Liver (tissue), 9 donors: ENCODE data around the gene ELP4. TPM values are rescaled to one million over a fixed set of nuclear protein-coding genes. Genes with fewer than 3 reads are reported as not detected.

Experiments used
- DNase-seq: peaks from one replicate; pipeline ENCODE4 v3.0.0-alpha.2; 2017; ENCODE audit warnings: low spot score
- H3K27ac ChIP-seq, 2 donors: one replicate each; pipeline ENCODE4 v1.7.0; 2013; ENCODE audit warnings: inconsistent platforms in 2 of 2, low read length in 2 of 2, control low read depth in 1 of 2, low read depth in 1 of 2, mild to moderate bottlenecking in 1 of 2
- H3K27me3 ChIP-seq, 4 donors: one replicate each; pipeline versions ENCODE4 v1.6.1 to v1.7.0; 2013; ENCODE audit warnings: low read length in 3 of 4, inconsistent platforms in 1 of 4, mild to moderate bottlenecking in 1 of 4, moderate library complexity in 1 of 4; ENCODE audit not compliant: control insufficient read depth in 4 of 4, insufficient read depth in 4 of 4
- H3K36me3 ChIP-seq, 4 donors: one replicate each; pipeline versions ENCODE4 v1.6.1 to v1.7.0; 2013; ENCODE audit warnings: low read length in 3 of 4, mild to moderate bottlenecking in 3 of 4, low read depth in 1 of 4, moderate library complexity in 1 of 4; ENCODE audit not compliant: control insufficient read depth in 4 of 4, insufficient read depth in 3 of 4
- H3K4me1 ChIP-seq, 4 donors: one replicate each; pipeline versions ENCODE4 v1.6.1 to v1.7.0; 2013; ENCODE audit warnings: low read length in 3 of 4, mild to moderate bottlenecking in 3 of 4, moderate library complexity in 1 of 4; ENCODE audit not compliant: control insufficient read depth in 4 of 4, insufficient read depth in 4 of 4
- H3K4me3 ChIP-seq, 3 donors: one replicate each; pipeline versions ENCODE4 v1.6.1 to v1.7.0; 2013; ENCODE audit warnings: low read length in 3 of 3, control low read depth in 1 of 3, low read depth in 1 of 3, mild to moderate bottlenecking in 1 of 3
- H3K9ac ChIP-seq, 2 donors: one replicate each; pipeline ENCODE4 v1.7.0; 2013; ENCODE audit warnings: low read length in 2 of 2, mild to moderate bottlenecking in 2 of 2, moderate library complexity in 2 of 2, control low read depth in 1 of 2, low read depth in 1 of 2
- H3K9me3 ChIP-seq, 4 donors: one replicate each; pipeline versions ENCODE4 v1.6.1 to v1.7.0; 2013; ENCODE audit warnings: low read length in 3 of 4; ENCODE audit not compliant: control insufficient read depth in 4 of 4
- ATF3 ChIP-seq: IDR thresholded peaks from 2 replicates; pipeline ENCODE4 v1.6.1; 2016; ENCODE audit warnings: antibody characterized with exemption
- EGR1 ChIP-seq, 2 donors: IDR thresholded peaks; 2 replicates each; pipeline ENCODE4 v1.6.1; 2016 to 2018; ENCODE audit warnings: antibody characterized with exemption in 2 of 2, low read depth in 2 of 2
- FOXA1 ChIP-seq: IDR thresholded peaks from 2 replicates; pipeline ENCODE4 v1.6.1; 2016; ENCODE audit warnings: antibody characterized with exemption
- HNF4A ChIP-seq, 2 donors: conservative IDR thresholded peaks; 2 replicates each; pipeline ENCODE4 v1.6.1; 2016; ENCODE audit warnings: antibody characterized with exemption in 2 of 2, mild to moderate bottlenecking in 2 of 2
- HNF4G ChIP-seq: IDR thresholded peaks from 2 replicates; pipeline ENCODE4 v1.6.1; 2016; ENCODE audit warnings: antibody characterized with exemption
- JUND ChIP-seq, 2 donors: IDR thresholded peaks; 2 replicates each; pipeline ENCODE4 v1.6.1; 2016; ENCODE audit warnings: antibody characterized with exemption in 2 of 2
- MAX ChIP-seq: IDR thresholded peaks from 2 replicates; pipeline ENCODE4 v1.6.1; 2016; ENCODE audit warnings: antibody characterized with exemption
- NR2F2 ChIP-seq: IDR thresholded peaks from 2 replicates; pipeline ENCODE4 v1.6.1; 2016; ENCODE audit warnings: antibody characterized with exemption
- RAD21 ChIP-seq, 2 donors: IDR thresholded peaks; 2 replicates each; pipeline ENCODE4 v1.6.1; 2016; ENCODE audit warnings: antibody characterized with exemption in 2 of 2, mild to moderate bottlenecking in 2 of 2
- RXRA ChIP-seq, 2 donors: IDR thresholded peaks; 2 replicates each; pipeline ENCODE4 v1.6.1; 2017 to 2018; ENCODE audit warnings: antibody characterized with exemption in 2 of 2, mild to moderate bottlenecking in 1 of 2
- SP1 ChIP-seq: IDR thresholded peaks from 2 replicates; pipeline ENCODE4 v1.6.1; 2018; ENCODE audit warnings: antibody characterized with exemption, mild to moderate bottlenecking
- TAF1 ChIP-seq: conservative IDR thresholded peaks from 2 replicates; pipeline ENCODE4 v1.6.1; 2016; ENCODE audit warnings: antibody characterized with exemption, mild to moderate bottlenecking
- YY1 ChIP-seq: IDR thresholded peaks from 2 replicates; pipeline ENCODE4 v1.6.1; 2016; ENCODE audit warnings: antibody characterized with exemption, mild to moderate bottlenecking
- WGBS: extraction: QIAGEN DNeasy Blood & Tissue Kit; methylation state at CpG from one replicate; pipeline ENCODE4 v1.1.7; 2013; 5-methylcytosine and 5-hydroxymethylcytosine counted together
- polyA plus RNA-seq, 2 donors: library from polyadenylated mRNA; stranded (reverse) in 1 of 2; unstranded in 1 of 2; fragments of 200-250 nt in 1 of 2; fragments of >200 nt in 1 of 2; fragmentation: Nextera tagmentation in 1 of 2; extraction: Ambion mirVana in 1 of 2; gene quantifications; one replicate each; pipeline versions ENCODE4 v1.2.1 to v1.2.3, GENCODE V29; 2013 to 2015
- total RNA-seq, 2 donors: library from RNA; depleted of rRNA; stranded (reverse); fragments of >200 nt; gene quantifications; one replicate each; pipeline ENCODE4 v1.2.3, GENCODE V29; 2014
- TF ChIP-seq, protein P1 (sequence below): fragments of 150-350 bp; IDR thresholded peaks from 2 replicates; pipeline ENCODE4 v1.5.1; 2017; ENCODE audit warnings: improper control_type of control experiment, low read depth, low read length; ENCODE audit not compliant: missing input control
- TF ChIP-seq, protein P2 (sequence below): IDR thresholded peaks from 2 replicates; pipeline ENCODE4 v1.6.1; 2016; ENCODE audit warnings: antibody characterized with exemption
- donor health status: healthy.
- donor health status: healthy.
- donor health status: healthy.
- donor health status: healthy.
- donor health status: healthy.

ELP4 gene
- total and polyA plus RNA-seq, 4 donors: 6.0 to 18.8 (median 12.5) TPM

GRCh38 chr11:31784611-31785010 is 275.0 kb downstream of the ELP4 start:
- H3K4me3 ChIP-seq: no peak overlapping the region
- H3K27me3 ChIP-seq: no peaks in the 10 kb centered on the region
- H3K9ac ChIP-seq: no peak overlapping the region
- TF ChIP-seq RAD21 (IDR thresholded peaks at IDR 0.05) (no peak), MAX (no peak), TAF1 (no peak), SP1 (no peak), FOXA1 (no peak), HNF4A (conservative IDR thresholded peaks at IDR 0.05) (no peak), YY1 (no peak), EGR1 (IDR thresholded peaks at IDR 0.05; ENCODE audit: low read depth in 2 of 2) (no peak)
- TF ChIP-seq, protein P1, sequence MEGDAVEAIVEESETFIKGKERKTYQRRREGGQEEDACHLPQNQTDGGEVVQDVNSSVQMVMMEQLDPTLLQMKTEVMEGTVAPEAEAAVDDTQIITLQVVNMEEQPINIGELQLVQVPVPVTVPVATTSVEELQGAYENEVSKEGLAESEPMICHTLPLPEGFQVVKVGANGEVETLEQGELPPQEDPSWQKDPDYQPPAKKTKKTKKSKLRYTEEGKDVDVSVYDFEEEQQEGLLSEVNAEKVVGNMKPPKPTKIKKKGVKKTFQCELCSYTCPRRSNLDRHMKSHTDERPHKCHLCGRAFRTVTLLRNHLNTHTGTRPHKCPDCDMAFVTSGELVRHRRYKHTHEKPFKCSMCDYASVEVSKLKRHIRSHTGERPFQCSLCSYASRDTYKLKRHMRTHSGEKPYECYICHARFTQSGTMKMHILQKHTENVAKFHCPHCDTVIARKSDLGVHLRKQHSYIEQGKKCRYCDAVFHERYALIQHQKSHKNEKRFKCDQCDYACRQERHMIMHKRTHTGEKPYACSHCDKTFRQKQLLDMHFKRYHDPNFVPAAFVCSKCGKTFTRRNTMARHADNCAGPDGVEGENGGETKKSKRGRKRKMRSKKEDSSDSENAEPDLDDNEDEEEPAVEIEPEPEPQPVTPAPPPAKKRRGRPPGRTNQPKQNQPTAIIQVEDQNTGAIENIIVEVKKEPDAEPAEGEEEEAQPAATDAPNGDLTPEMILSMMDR: no peak
- no peaks in the 10 kb centered on the region for H3K36me3 ChIP-seq
- DNase-seq: no peak
- no peaks in the 10 kb centered on the region for H3K9me3 ChIP-seq
- H3K27ac ChIP-seq: no peak overlapping the region
- 98% methylated on average over 2 of the region's 2 CpGs for WGBS
- H3K4me1 ChIP-seq: no peaks in the 10 kb centered on the region

DNA sequence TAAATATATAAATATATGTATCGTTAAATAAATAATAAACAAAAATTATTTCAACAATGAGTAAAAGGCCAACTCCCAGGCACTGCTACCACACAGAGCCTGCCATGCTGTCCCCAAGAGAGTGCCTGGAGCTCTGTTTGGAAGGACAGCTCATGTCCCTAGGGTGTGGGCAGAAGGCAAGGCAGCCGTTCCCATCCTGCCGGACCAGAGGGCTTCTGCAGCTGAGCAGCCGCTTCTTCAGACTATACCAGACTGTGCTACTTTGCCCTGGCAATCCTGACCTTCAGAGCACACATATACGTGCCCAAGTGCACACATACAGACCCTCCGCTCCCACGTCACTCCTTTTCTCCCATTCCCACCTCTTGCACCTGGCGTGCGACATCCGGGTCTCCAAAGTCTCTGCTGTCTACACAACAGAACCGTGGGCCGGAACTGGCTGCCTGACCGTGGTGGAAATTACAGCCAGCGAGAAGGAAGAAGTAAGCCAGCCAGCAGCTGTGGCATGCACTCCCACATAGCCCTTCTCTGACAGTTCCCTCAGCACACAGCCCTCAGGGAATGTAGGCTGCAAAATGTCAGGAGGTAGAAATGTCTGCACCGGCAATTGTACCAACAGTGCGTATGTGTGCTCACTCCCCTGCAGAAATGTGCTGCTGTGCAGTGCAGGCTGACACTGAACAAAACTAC is 277.6 kb downstream of the ELP4 start:
- Histone ChIP-seq H3K9ac (no peak overlapping the region), H3K4me3 (no peak overlapping the region), H3K27me3 (no peaks in the 10 kb centered on the region), H3K4me1 (no peaks in the 10 kb centered on the region), H3K27ac (no peak overlapping the region), H3K9me3 (no peaks in the 10 kb centered on the region), H3K36me3 (no peaks in the 10 kb centered on the region)
- DNase-seq: no peak
- WGBS: 91% methylated on average over 16 of the region's 16 CpGs
- TF ChIP-seq JUND (IDR thresholded peaks at IDR 0.05) (no peak), EGR1 (IDR thresholded peaks at IDR 0.05; ENCODE audit: low read depth in 2 of 2) (no peak), FOXA1 (no peak), HNF4A (conservative IDR thresholded peaks at IDR 0.05) (no peak)
- TF ChIP-seq, protein P1: no peak

- no peaks in the 10 kb centered on the region for H3K4me1 ChIP-seq
- DNase-seq: no peak
- H3K36me3 ChIP-seq: no peaks in the 10 kb centered on the region
- H3K4me3 ChIP-seq: no peak overlapping the region
- no peaks in the 10 kb centered on the region for H3K9me3 ChIP-seq
- 90% methylated on average over 3 of the region's 3 CpGs for WGBS
- no peaks in the 10 kb centered on the region for H3K27me3 ChIP-seq
- H3K9ac ChIP-seq: no peak overlapping the region
- no peak overlapping the region for H3K27ac ChIP-seq
- TF ChIP-seq, protein P2, sequence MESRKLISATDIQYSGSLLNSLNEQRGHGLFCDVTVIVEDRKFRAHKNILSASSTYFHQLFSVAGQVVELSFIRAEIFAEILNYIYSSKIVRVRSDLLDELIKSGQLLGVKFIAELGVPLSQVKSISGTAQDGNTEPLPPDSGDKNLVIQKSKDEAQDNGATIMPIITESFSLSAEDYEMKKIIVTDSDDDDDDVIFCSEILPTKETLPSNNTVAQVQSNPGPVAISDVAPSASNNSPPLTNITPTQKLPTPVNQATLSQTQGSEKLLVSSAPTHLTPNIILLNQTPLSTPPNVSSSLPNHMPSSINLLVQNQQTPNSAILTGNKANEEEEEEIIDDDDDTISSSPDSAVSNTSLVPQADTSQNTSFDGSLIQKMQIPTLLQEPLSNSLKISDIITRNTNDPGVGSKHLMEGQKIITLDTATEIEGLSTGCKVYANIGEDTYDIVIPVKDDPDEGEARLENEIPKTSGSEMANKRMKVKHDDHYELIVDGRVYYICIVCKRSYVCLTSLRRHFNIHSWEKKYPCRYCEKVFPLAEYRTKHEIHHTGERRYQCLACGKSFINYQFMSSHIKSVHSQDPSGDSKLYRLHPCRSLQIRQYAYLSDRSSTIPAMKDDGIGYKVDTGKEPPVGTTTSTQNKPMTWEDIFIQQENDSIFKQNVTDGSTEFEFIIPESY: no peak
- TF ChIP-seq NR2F2 (no peak), RXRA (IDR thresholded peaks at IDR 0.05) (no peak), RAD21 (IDR thresholded peaks at IDR 0.05) (no peak), YY1 (no peak), TAF1 (no peak), SP1 (no peak), ATF3 (no peak), HNF4G (no peak)
- TF ChIP-seq, protein P1: no peak
These were observed 278.5 kb downstream of the ELP4 start for GRCh38 chr11:31788085-31788484.
